Measurements from ENCODE around the gene DHDDS.

GRCh38 chr1:26498894-26499293 lies 66.8 kb downstream of the DHDDS start:
- TF ChIP-seq CTCF (IDR thresholded peaks at IDR 0.05): no peak
- TF ChIP-seq POLR2A (IDR thresholded peaks at IDR 0.05): no peak
